Measurements from ENCODE around the gene TFF1. TPM values are rescaled to one million over a fixed set of nuclear protein-coding genes. Genes with fewer than 3 reads are reported as not detected.

TFF1 gene
- total RNA-seq, 2 experiments from 2014 or later, result not detected

- intact Hi-C loops (cut with micrococcal nuclease; ENCODE audit: unreplicated experiment), result no loop called here
- Histone ChIP-seq H3K4me3 (ENCODE audit: low read depth, low read length, poor library complexity, severe bottlenecking) (no peak overlapping the region), H2AFZ (ENCODE audit: low read length) (no peak overlapping the region), H3K79me2 (ENCODE audit: insufficient read depth, low read depth, low read length) (no peaks in the 10 kb centered on the region), H3K27ac (ENCODE audit: low read depth, low read length, poor library complexity, severe bottlenecking) (no peak overlapping the region), H3K9me2 (ENCODE audit: insufficient read depth, low read length) (no peaks in the 10 kb centered on the region), H3K4me2 (ENCODE audit: low read length) (no peak overlapping the region), H3K9me3 (ENCODE audit: low read length) (no peaks in the 10 kb centered on the region), H3K4me1 (ENCODE audit: insufficient read depth, low read length, poor library complexity, severe bottlenecking) (no peaks in the 10 kb centered on the region), H3K36me3 (ENCODE audit: insufficient read depth, low read length) (no peaks in the 10 kb centered on the region), H4K20me1 (ENCODE audit: insufficient read depth, low read length) (no peaks in the 10 kb centered on the region)
- POLR2A ChIA-PET, result no interaction called here
- CTCF ChIA-PET (ENCODE audit: unreplicated experiment), result no interaction called here
- BruUV-seq (replicated peaks), result no TSS peak
- TF ChIP-seq CTCF (conservative IDR thresholded peaks at IDR 0.05; ENCODE audit: low read length) (no peak), EZH2phosphoT487 (IDR thresholded peaks at IDR 0.05; ENCODE audit: borderline replicate concordance, low read depth, low read length) (no peak)
- DNase-seq (ENCODE audit: low spot score), result no peak
These were observed 48.2 kb upstream of the TFF1 start for GRCh38 chr21:42414553-42414927.

DNA sequence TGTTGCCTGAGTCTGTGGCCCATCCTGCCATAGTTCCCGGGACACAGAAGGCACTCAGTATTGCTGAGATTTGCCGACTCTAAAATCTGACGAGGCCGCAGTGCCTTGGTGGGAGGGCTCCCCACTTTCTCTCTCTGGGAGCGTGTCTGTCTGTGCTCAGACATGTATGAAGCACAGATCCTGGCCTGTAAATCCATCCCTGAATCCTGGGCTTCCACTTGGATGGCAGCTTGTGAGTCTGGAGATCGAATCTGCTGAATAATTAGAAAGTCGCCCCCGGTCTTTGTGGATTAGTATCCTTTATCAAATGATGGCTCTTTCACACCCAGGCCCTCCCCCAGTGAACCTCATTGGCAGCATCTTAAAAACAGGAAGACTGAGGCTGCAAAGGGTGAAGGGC lies 47.7 kb upstream of the TFF1 start:
- BruUV-seq (replicated peaks), result no TSS peak
- Histone ChIP-seq H3K79me2 (ENCODE audit: insufficient read depth, low read depth, low read length) (no peaks in the 10 kb centered on the region), H4K20me1 (ENCODE audit: insufficient read depth, low read length) (no peaks in the 10 kb centered on the region), H3K9me3 (ENCODE audit: low read length) (no peaks in the 10 kb centered on the region), H3K4me1 (ENCODE audit: insufficient read depth, low read length, poor library complexity, severe bottlenecking) (no peaks in the 10 kb centered on the region), H3K27ac (ENCODE audit: low read depth, low read length, poor library complexity, severe bottlenecking) (no peak overlapping the region), H3K4me2 (ENCODE audit: low read length) (no peak overlapping the region), H3K9me2 (ENCODE audit: insufficient read depth, low read length) (no peaks in the 10 kb centered on the region), H3K4me3 (ENCODE audit: low read depth, low read length, poor library complexity, severe bottlenecking) (no peak overlapping the region), H3K36me3 (ENCODE audit: insufficient read depth, low read length) (no peaks in the 10 kb centered on the region), H2AFZ (ENCODE audit: low read length) (no peak overlapping the region)
- intact Hi-C loops (cut with micrococcal nuclease; ENCODE audit: unreplicated experiment), result no loop called here
- POLR2A ChIA-PET, result interaction anchor here (1.0 kb wide), 1 partner anchor 11 kb away, joined by 3 read pairs; no protein-coding TSS in a partner anchor
- TF ChIP-seq EZH2phosphoT487 (IDR thresholded peaks at IDR 0.05; ENCODE audit: borderline replicate concordance, low read depth, low read length) (no peak), CTCF (conservative IDR thresholded peaks at IDR 0.05; ENCODE audit: low read length) (no peak)
- CTCF ChIA-PET (ENCODE audit: unreplicated experiment), result no interaction called here
- DNase-seq (ENCODE audit: low spot score), result no peak

DNA sequence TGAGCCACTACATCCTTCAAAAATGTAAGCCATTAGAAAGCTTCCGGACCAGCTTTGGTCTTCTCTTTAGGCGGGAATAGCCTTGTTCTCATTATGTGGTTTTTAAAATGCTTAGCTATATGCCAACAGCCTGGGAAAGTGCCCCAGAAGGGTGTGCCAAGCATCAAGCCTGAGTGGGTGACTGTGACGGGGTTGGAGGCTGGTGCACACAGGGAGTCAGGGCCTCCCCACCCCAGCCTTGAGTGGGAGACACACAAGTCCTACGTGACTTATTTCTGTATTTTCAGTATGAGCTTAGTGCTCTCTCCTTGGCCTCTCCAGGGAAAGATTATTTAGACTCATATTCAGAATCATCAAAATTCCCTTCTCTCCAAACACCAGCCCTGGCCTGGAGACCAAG lies 47.2 kb upstream of the TFF1 start:
- H3K9me2 ChIP-seq (ENCODE audit: insufficient read depth, low read length), result no peaks in the 10 kb centered on the region
- H4K20me1 ChIP-seq (ENCODE audit: insufficient read depth, low read length), result no peaks in the 10 kb centered on the region
- intact Hi-C loops (cut with micrococcal nuclease; ENCODE audit: unreplicated experiment), result no loop called here
- no peaks in the 10 kb centered on the region for H3K79me2 ChIP-seq (ENCODE audit: insufficient read depth, low read depth, low read length)
- no peaks in the 10 kb centered on the region for H3K9me3 ChIP-seq (ENCODE audit: low read length)
- H3K36me3 ChIP-seq (ENCODE audit: insufficient read depth, low read length), result no peaks in the 10 kb centered on the region
- TF ChIP-seq CTCF (conservative IDR thresholded peaks at IDR 0.05; ENCODE audit: low read length), result no peak
- no peak for TF ChIP-seq EZH2phosphoT487 (IDR thresholded peaks at IDR 0.05; ENCODE audit: borderline replicate concordance, low read depth, low read length)
- no peak for DNase-seq (ENCODE audit: low spot score)
- BruUV-seq (replicated peaks), result no TSS peak
- H2AFZ ChIP-seq (ENCODE audit: low read length), result no peak overlapping the region
- POLR2A ChIA-PET, result interaction anchor here (1.0 to 1.3 kb wide), 2 partner anchors 10 to 13 kb away, joined by 3 read pairs; no protein-coding TSS in a partner anchor
- CTCF ChIA-PET (ENCODE audit: unreplicated experiment), result no interaction called here
- H3K4me2 ChIP-seq (ENCODE audit: low read length), result no peak overlapping the region
- no peaks in the 10 kb centered on the region for H3K4me1 ChIP-seq (ENCODE audit: insufficient read depth, low read length, poor library complexity, severe bottlenecking)
- H3K27ac ChIP-seq (ENCODE audit: low read depth, low read length, poor library complexity, severe bottlenecking), result no peak overlapping the region
- H3K4me3 ChIP-seq (ENCODE audit: low read depth, low read length, poor library complexity, severe bottlenecking), result no peak overlapping the region
